ENCODE measurements around the gene MYT1. TPM values are rescaled to one million over a fixed set of nuclear protein-coding genes. Genes with fewer than 3 reads are reported as not detected.
A peak's percentile ranks its signal among the peaks of the same experiment; 100 is the strongest.

MYT1 gene
- total and polyA plus RNA-seq, 2 of the 13 experiments (the other 11 are each of a cell fraction or from before 2014, with no cell fraction given) = 0.58 to 2.5 TPM

GRCh38 chr20:64188682-64189529, 24.7 kb downstream of the MYT1 start (continued):
- TF ChIP-seq JDP2 (CRISPR knock-in tag; IDR thresholded peaks at IDR 0.05; ENCODE audit: borderline replicate concordance) = no peak
- TF ChIP-seq HNRNPH1 (optimal IDR thresholded peaks at IDR 0.05; ENCODE audit: low read depth, low read length) = no peak
- peak; percentile 91 for TF ChIP-seq CREM (IDR thresholded peaks at IDR 0.05)
- no peak for TF ChIP-seq CREM (CRISPR knock-in tag; IDR thresholded peaks at IDR 0.05)
- TF ChIP-seq ZNF253 (CRISPR knock-in tag; IDR thresholded peaks at IDR 0.05; ENCODE audit: borderline replicate concordance) = 0 out of 2 replicates have a peak, but pooled peaks have one; percentile 38
- no peak for TF ChIP-seq THAP7 (CRISPR knock-in tag; IDR thresholded peaks at IDR 0.05)
- TF ChIP-seq ZBTB3 (CRISPR knock-in tag; IDR thresholded peaks at IDR 0.05; ENCODE audit: borderline replicate concordance, low read depth) = no peak; the same call in 1 of the 2 replicates
- no peak for TF ChIP-seq CSRNP2 (CRISPR knock-in tag; conservative IDR thresholded peaks at IDR 0.05; ENCODE audit: low read depth)
- peak; percentile 69 for TF ChIP-seq MNT (IDR thresholded peaks at IDR 0.05)
- TF ChIP-seq DBP (CRISPR knock-in tag; IDR thresholded peaks at IDR 0.05; ENCODE audit: not compliant biosample characterization) = no peak
- no peak for TF ChIP-seq NONO (IDR thresholded peaks at IDR 0.05)
- no peak; the same call in 1 of the 2 replicates for TF ChIP-seq NONO (CRISPR knock-in tag; conservative IDR thresholded peaks at IDR 0.05)
- TF ChIP-seq ZNF143 (CRISPR knock-in tag; IDR thresholded peaks at IDR 0.05) = peak; percentile 78
- peak; percentile 72; the same call in 1 of the 2 replicates for TF ChIP-seq ATM (IDR thresholded peaks at IDR 0.05; ENCODE audit: borderline replicate concordance)
- TF ChIP-seq SNAPC4 (CRISPR knock-in tag; IDR thresholded peaks at IDR 0.05) = no peak
- no peak for TF ChIP-seq ASH2L (IDR thresholded peaks at IDR 0.05; ENCODE audit: insufficient read length, low read depth, low read length)
- TF ChIP-seq RXRB (CRISPR knock-in tag; IDR thresholded peaks at IDR 0.05; ENCODE audit: borderline replicate concordance) = peak; percentile 98
- TF ChIP-seq SMAD1 (CRISPR knock-in tag; IDR thresholded peaks at IDR 0.05; ENCODE audit: borderline replicate concordance, low read depth) = 0 out of 2 replicates have a peak, but pooled peaks have one; percentile 41
- no peak for TF ChIP-seq DR1 (CRISPR knock-in tag; IDR thresholded peaks at IDR 0.05)

Measured in HepG2 (cell line).